Cardiac fibroblast (primary cell): ENCODE measurements around the gene AKAP13.

Experiments
- DNase-seq, 2 donors: peaks; one replicate each; pipeline versions ENCODE4 v3.0.0 to v3.0.0-alpha.2; 2010; ENCODE audit warnings: low read depth in 2 of 2
- H3K4me3 ChIP-seq, 2 donors: replicated peaks in 1 of 2; 1 replicate in 1 of 2; 2 replicates in 1 of 2; pipeline ENCODE4 v1.5.1; 2011; ENCODE audit warnings: low read depth in 2 of 2, low read length in 2 of 2, mild to moderate bottlenecking in 2 of 2, moderate library complexity in 1 of 2
- CTCF ChIP-seq: IDR thresholded peaks from one replicate; pipeline ENCODE4 v1.5.1; 2011; ENCODE audit warnings: low read depth, mild to moderate bottlenecking, low read length, inconsistent platforms

AKAP13 gene

GRCh38 chr15:85786781-85787114, 406.3 kb downstream of the AKAP13 start:
- no peak overlapping the region for H3K4me3 ChIP-seq
- no peak for TF ChIP-seq CTCF
- no peak for DNase-seq

- DNase-seq: no peak
- no peak for TF ChIP-seq CTCF
- no peak overlapping the region for H3K4me3 ChIP-seq
Observed at GRCh38 chr15:85788771-85789495, 408.5 kb downstream of the AKAP13 start.

- no peak for DNase-seq
- TF ChIP-seq CTCF: no peak
- no peak overlapping the region for H3K4me3 ChIP-seq
Observed at GRCh38 chr15:85789496-85789875, 409.1 kb downstream of the AKAP13 start.

- TF ChIP-seq CTCF: no peak
- DNase-seq: no peak
- no peak overlapping the region for H3K4me3 ChIP-seq
Observed at GRCh38 chr15:85792102-85792731, 411.8 kb downstream of the AKAP13 start.

GRCh38 chr15:85792912-85793590, 412.6 kb downstream of the AKAP13 start:
- H3K4me3 ChIP-seq: peak overlapping the region; percentile 63 to 76
- DNase-seq: peak in 1 of 2 donors; percentile 39
- no peak for TF ChIP-seq CTCF

GRCh38 chr15:85793641-85794597, 413.5 kb downstream of the AKAP13 start:
- TF ChIP-seq CTCF: no peak
- H3K4me3 ChIP-seq: peak overlapping the region; percentile 63 to 76
- peak; percentile 38 to 69 for DNase-seq
